GM10248 (cell line): ENCODE data around the gene HS1BP3.

Source experiments
- CTCF ChIA-PET: fragments of 300-600 bp; sonication (Branson Sonifier 250); formaldehyde crosslinking; extraction: SDS; loops from one replicate; lab custom pipeline; 2021; ENCODE audit warnings: antibody characterized with exemption; lab: Yijun Ruan, JAX
- POLR2A ChIA-PET: fragments of 350-650 bp; sonication (Branson Sonifier 250); formaldehyde crosslinking; extraction: SDS; loops from one replicate; lab custom pipeline; 2020; ENCODE audit warnings: antibody characterized with exemption; lab: Yijun Ruan, JAX
- DNase-seq: peaks from one replicate; pipeline ENCODE4 v3.0.0; 2012; ENCODE audit errors: extremely low spot score
- TF ChIP-seq, protein P1 (sequence below): IDR thresholded peaks from 2 replicates; pipeline ENCODE4 v1.5.1; 2012; ENCODE audit warnings: mild to moderate bottlenecking, low read depth; ENCODE audit errors: extremely low read depth, missing control alignments, control extremely low read depth

The HS1BP3 gene

DNA sequence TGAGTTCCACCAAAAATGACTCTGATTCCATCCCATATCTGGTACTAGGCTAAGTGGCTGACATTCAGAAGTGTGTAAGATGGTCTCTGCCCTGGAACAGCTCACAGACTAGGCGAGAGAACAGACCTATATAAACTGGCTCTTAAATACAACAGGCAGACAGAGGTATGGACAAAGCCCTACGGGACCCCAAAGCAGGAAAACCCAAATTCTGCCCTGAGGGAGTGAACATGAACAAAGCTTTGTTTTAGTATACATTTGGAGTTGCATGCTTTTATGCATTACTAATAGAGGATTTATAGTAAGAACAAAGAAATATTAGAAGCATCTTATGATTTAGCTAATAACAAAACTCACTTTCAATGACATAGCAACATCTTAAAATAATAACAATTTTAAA lies 41.2 kb upstream of the HS1BP3 start:
- TF ChIP-seq, protein P1, sequence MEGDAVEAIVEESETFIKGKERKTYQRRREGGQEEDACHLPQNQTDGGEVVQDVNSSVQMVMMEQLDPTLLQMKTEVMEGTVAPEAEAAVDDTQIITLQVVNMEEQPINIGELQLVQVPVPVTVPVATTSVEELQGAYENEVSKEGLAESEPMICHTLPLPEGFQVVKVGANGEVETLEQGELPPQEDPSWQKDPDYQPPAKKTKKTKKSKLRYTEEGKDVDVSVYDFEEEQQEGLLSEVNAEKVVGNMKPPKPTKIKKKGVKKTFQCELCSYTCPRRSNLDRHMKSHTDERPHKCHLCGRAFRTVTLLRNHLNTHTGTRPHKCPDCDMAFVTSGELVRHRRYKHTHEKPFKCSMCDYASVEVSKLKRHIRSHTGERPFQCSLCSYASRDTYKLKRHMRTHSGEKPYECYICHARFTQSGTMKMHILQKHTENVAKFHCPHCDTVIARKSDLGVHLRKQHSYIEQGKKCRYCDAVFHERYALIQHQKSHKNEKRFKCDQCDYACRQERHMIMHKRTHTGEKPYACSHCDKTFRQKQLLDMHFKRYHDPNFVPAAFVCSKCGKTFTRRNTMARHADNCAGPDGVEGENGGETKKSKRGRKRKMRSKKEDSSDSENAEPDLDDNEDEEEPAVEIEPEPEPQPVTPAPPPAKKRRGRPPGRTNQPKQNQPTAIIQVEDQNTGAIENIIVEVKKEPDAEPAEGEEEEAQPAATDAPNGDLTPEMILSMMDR: no peak
- POLR2A ChIA-PET: no interaction called here

DNA sequence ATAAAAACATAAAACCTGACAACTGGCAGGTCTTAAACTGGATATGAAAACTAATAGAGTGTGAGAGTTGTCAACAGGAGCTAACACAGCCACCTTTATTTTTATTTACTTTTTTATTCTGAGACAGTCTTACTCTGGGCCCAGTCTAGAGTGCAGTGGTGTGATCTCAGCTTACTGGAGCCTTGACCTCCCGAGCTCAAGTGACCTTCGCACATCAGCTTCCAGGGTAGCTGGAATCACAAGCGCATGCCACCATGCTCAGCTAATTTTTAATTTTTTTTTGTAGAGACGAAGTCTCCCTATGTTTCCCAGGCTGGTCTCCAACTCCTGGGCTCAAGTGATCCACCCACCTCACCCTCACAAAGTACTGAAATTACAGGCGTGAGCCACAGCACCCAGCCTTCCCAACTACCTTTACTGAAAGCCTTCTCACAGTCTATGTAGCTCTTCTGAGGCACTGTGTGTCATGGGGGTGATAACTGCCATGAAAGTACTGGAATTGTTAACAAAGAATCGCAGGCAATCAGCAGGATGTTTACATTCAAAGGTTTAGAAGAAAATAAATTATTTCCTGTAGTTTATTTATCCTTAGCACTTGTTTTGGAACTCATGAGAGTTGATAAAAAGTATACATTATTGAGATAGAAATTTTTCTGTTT lies 40.3 kb upstream of the HS1BP3 start:
- no peak for DNase-seq
- CTCF ChIA-PET: interaction anchor here (0.8 to 3.8 kb wide), 4 partner anchors 8 to 30 kb away, joined by 3 to 18 read pairs (median 9); no protein-coding TSS in a partner anchor
- TF ChIP-seq, protein P1: no peak
- POLR2A ChIA-PET: no interaction called here

More for the DNA sequence above, 41.2 kb upstream of the HS1BP3 start:
- DNase-seq: no peak
- CTCF ChIA-PET: interaction anchor here (0.7 to 3.8 kb wide), 4 partner anchors 14 to 41 kb away, joined by 3 to 18 read pairs (median 10); no protein-coding TSS in a partner anchor

GRCh38 chr2:20689428-20690264 lies 38.7 kb upstream of the HS1BP3 start:
- CTCF ChIA-PET: interaction anchor here (0.9 to 3.0 kb wide), 5 partner anchors 11 to 293 kb away, joined by 3 to 11 read pairs (median 4); no protein-coding TSS in a partner anchor

DNA sequence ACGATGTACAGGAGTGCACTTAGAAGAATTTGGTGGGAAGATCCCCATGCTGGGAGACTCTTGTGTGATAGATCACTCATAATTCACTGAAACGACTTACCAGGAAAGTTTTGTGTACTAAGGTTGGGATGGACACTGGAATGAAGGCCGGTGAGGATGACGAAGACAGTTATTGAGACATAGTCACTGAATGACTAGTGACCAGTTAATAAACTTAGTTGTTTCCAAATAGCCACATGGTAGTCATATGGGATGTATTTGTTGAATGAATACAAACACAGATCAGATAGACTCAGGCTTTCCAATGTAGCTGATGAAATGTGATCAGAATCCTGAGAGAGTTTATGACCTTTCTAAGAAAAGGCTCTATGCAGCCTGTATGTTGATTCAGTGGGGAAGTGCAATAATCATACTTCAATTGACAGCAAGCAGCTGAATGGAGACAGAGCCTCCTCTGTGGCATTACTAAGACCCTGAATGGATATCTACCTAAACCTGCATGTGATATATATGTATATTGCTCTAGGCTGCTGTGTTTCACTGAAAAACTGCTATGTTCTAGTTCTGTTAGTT lies 36.4 kb upstream of the HS1BP3 start:
- DNase-seq: no peak
- CTCF ChIA-PET: interaction anchor here (1.4 to 3.0 kb wide), 2 partner anchors 10 to 26 kb away, joined by 11 to 14 read pairs; no protein-coding TSS in a partner anchor
- TF ChIP-seq, protein P1: no peak
- POLR2A ChIA-PET: no interaction called here

More at GRCh38 chr2:20689428-20690264, 38.7 kb upstream of the HS1BP3 start:
- TF ChIP-seq, protein P1: no peak
- POLR2A ChIA-PET: no interaction called here
- no peak for DNase-seq

GRCh38 chr2:20684581-20685063 lies 33.7 kb upstream of the HS1BP3 start:
- ChIA-PET POLR2A (no interaction called here), CTCF (interaction anchor here (0.9 to 5.5 kb wide), 8 partner anchors 9 to 285 kb away, joined by 3 to 36 read pairs (median 6); partner anchors contain the start of gene HS1BP3)
- no peak for DNase-seq
- TF ChIP-seq, protein P1: no peak
